HS-27A (cell line): ENCODE measurements around the gene EGFL8.
A peak's percentile ranks its signal among the peaks of the same experiment; 100 is the strongest.
"Not testable (repeated sequence)": the region's sequence is repeated elsewhere in the genome, so short reads cannot be mapped to it uniquely, and the experiment has no call there.

Experiments
- DNase-seq: peaks from one replicate; pipeline ENCODE4 v3.0.0-alpha.2; 2012; ENCODE audit warnings: low read depth, missing footprints

Gene EGFL8

GRCh38 chr6:32164295-32164694 is at the start of gene EGFL8:
Gene EGFL8 (plus strand): TSS chr6:32164595. CDS start chr6:32166166, 1,571 bp downstream.
- DNase-seq: no peak

- no peak for DNase-seq
Measured at GRCh38 chr6:32114796-32115195, 49.6 kb upstream of the EGFL8 start.

- DNase-seq: no peak
Measured at GRCh38 chr6:32115623-32116022, 48.8 kb upstream of the EGFL8 start.

GRCh38 chr6:32116674-32117073 is 47.7 kb upstream of the EGFL8 start:
- no peak for DNase-seq

GRCh38 chr6:32117461-32117860 is 46.9 kb upstream of the EGFL8 start:
- DNase-seq: no peak

GRCh38 chr6:32118782-32119628 is 45.4 kb upstream of the EGFL8 start:
- DNase-seq: no peak

GRCh38 chr6:32120573-32121059 is 43.8 kb upstream of the EGFL8 start:
- no peak for DNase-seq

- no peak for DNase-seq
Measured at GRCh38 chr6:32123681-32124080, 40.7 kb upstream of the EGFL8 start.

GRCh38 chr6:32126880-32127279 is 37.5 kb upstream of the EGFL8 start:
- no peak for DNase-seq

- DNase-seq: no peak
Measured at GRCh38 chr6:32127409-32127716, 37.0 kb upstream of the EGFL8 start.

GRCh38 chr6:32127717-32128592 is 36.4 kb upstream of the EGFL8 start, which contains the start of gene ATF6B:
Gene ATF6B (minus strand): TSS chr6:32128246. CDS start chr6:32128207, 39 bp downstream.
- peak; percentile 98 for DNase-seq

GRCh38 chr6:32128751-32129296 is 35.6 kb upstream of the EGFL8 start:
- no peak for DNase-seq

GRCh38 chr6:32129297-32130088 is 34.9 kb upstream of the EGFL8 start:
- DNase-seq: no peak

- no peak for DNase-seq
Measured at GRCh38 chr6:32131439-32131948, 32.9 kb upstream of the EGFL8 start.

GRCh38 chr6:32132110-32132509 is 32.3 kb upstream of the EGFL8 start:
- no peak for DNase-seq

GRCh38 chr6:32133786-32134185 is 30.6 kb upstream of the EGFL8 start:
- no peak for DNase-seq

- DNase-seq: no peak
Measured at GRCh38 chr6:32137454-32137853, 26.9 kb upstream of the EGFL8 start.

GRCh38 chr6:32139590-32139989 is 24.8 kb upstream of the EGFL8 start:
- DNase-seq: no peak

GRCh38 chr6:32140420-32141046 is 23.9 kb upstream of the EGFL8 start:
- no peak for DNase-seq

- DNase-seq: not testable (repeated sequence)
Measured at GRCh38 chr6:32144238-32144637, 20.2 kb upstream of the EGFL8 start.

GRCh38 chr6:32146287-32146686 is 18.1 kb upstream of the EGFL8 start:
- DNase-seq: no peak
